Transverse colon (tissue), 4 donors: ENCODE data around the gene OR2F2. TPM values are rescaled to one million over a fixed set of nuclear protein-coding genes. Genes with fewer than 3 reads are reported as not detected.

Experiments used
- DNase-seq: peaks from one replicate; pipeline ENCODE4 v3.0.0-alpha.2; 2019
- H3K27ac ChIP-seq, 4 donors: fragments of 200-600 bp; sonication (generic); 2 replicates each; pipeline ENCODE4 v1.5.1; 2016 to 2018; ENCODE audit warnings: inconsistent platforms in 4 of 4
- H3K27me3 ChIP-seq: fragments of 200-600 bp; sonication (generic); 2 replicates; pipeline ENCODE4 v1.5.1; 2017; ENCODE audit warnings: inconsistent platforms
- H3K36me3 ChIP-seq, 4 donors: fragments of 200-600 bp; sonication (generic); 2 replicates each; pipeline ENCODE4 v1.5.1; 2017 to 2019; ENCODE audit warnings: inconsistent platforms in 4 of 4
- H3K4me1 ChIP-seq, 4 donors: fragments of 200-600 bp; sonication (generic); 2 replicates each; pipeline ENCODE4 v1.5.1; 2017 to 2020; ENCODE audit warnings: inconsistent platforms in 4 of 4
- H3K4me3 ChIP-seq, 4 donors: fragments of 200-600 bp; sonication (generic); 1 replicate in 1 of 4; 2 replicates in 3 of 4; pipeline versions ENCODE4 v1.5.1 to v1.6.1; 2017 to 2019; ENCODE audit warnings: inconsistent platforms in 4 of 4
- H3K9me3 ChIP-seq, 2 donors: fragments of 200-600 bp; sonication (generic); 2 replicates each; pipeline ENCODE4 v1.5.1; 2017 to 2019; ENCODE audit warnings: inconsistent platforms in 2 of 2
- CTCF ChIP-seq, 5 experiments: fragments of 200-600 bp in 3 of 5; fragments of 450-650 bp in 2 of 5; sonication (generic) in 3 of 5; IDR thresholded peaks; 1 replicate in 2 of 5; 2 replicates in 3 of 5; pipeline ENCODE4 v1.5.1; 2016 to 2017; ENCODE audit warnings: antibody characterized with exemption in 5 of 5, inconsistent platforms in 3 of 5, mild to moderate bottlenecking in 2 of 5, moderate library complexity in 1 of 5
- EP300 ChIP-seq: sonication (generic); formaldehyde crosslinking; IDR thresholded peaks from one replicate; pipeline ENCODE4 v1.6.1; 2017; ENCODE audit warnings: antibody characterized with exemption, low read depth
- POLR2A ChIP-seq: fragments of 450-650 bp; IDR thresholded peaks from one replicate; pipeline ENCODE4 v1.6.1; 2016; ENCODE audit warnings: antibody characterized with exemption, mild to moderate bottlenecking, moderate library complexity
- POLR2AphosphoS5 ChIP-seq, 3 donors: sonication (generic); formaldehyde crosslinking; IDR thresholded peaks; one replicate each; pipeline ENCODE4 v1.6.1; 2016; ENCODE audit warnings: antibody characterized with exemption in 3 of 3
- WGBS, 2 donors: methylation state at CpG; one replicate each; pipeline ENCODE4 v1.1.5; 2018; ENCODE audit warnings: low coverage in 1 of 2; 5-methylcytosine and 5-hydroxymethylcytosine counted together
- in situ Hi-C, 4 donors: fragments of 200-750 bp; cut with MboI; loops; one replicate each; pipeline versions ENCODE4 v1.15.0 to v1.15.1; 2017; ENCODE audit warnings: low sequenced_read_pairs in 3 of 4, low pct_ligation_motif_present in 1 of 4, low pct_unique_long_range_greater_than_20kb in 1 of 4
- intact Hi-C: fragments of 100-400 bp; cut with DNase I; formaldehyde crosslinking; loops from one replicate; pipeline ENCODE4 v1.15.1; 2023; ENCODE audit warnings: low total_unique reads
- total RNA-seq, 4 donors: library from RNA; depleted of rRNA; stranded (reverse); fragments of >200 nt; gene quantifications; one replicate each; pipeline ENCODE4 v1.1.0, GENCODE V29; 2016

Gene OR2F2
- total RNA-seq, result not detected

- in situ Hi-C loops, result no loop called here
- intact Hi-C loops, result no loop called here
- DNase-seq, result no peak
Measured at GRCh38 chr7:143934526-143935325, at the start of gene OR2F2. TSS of gene OR2F2 (plus strand) at chr7:143935233. CDS start at chr7:143935233, 0 bp downstream.

GRCh38 chr7:143885951-143886350, 49.1 kb upstream of the OR2F2 start:
- intact Hi-C loops, result no loop called here
- no peaks in the 10 kb centered on the region for H3K27me3 ChIP-seq
- H3K27ac ChIP-seq, result no peak overlapping the region
- H3K9me3 ChIP-seq, result no peaks in the 10 kb centered on the region
- TF ChIP-seq CTCF (IDR thresholded peaks at IDR 0.05) (no peak), POLR2AphosphoS5 (IDR thresholded peaks at IDR 0.05) (no peak), EP300 (no peak), POLR2A (no peak)
- no peak for DNase-seq
- no peak overlapping the region for H3K4me3 ChIP-seq
- H3K36me3 ChIP-seq, result no peaks in the 10 kb centered on the region
- in situ Hi-C loops, result no loop called here
- WGBS, 2 donors, result 77 to 84% methylated on average over 2 to 3 of the region's 3 CpGs
- H3K4me1 ChIP-seq, result peaks cover 0 to 12% (median 5%) of the 10 kb centered on the region in 4 donors

More at GRCh38 chr7:143934526-143935325, at the start of gene OR2F2:
- Histone ChIP-seq H3K4me3 (no peak within 1 kb of the TSS), H3K9me3 (peaks cover 0 to 4% of the 10 kb centered on the region in 2 donors), H3K36me3 (no peaks in the 10 kb centered on the region), H3K27me3 (no peaks in the 10 kb centered on the region), H3K27ac (no peak within 1 kb of the TSS), H3K4me1 (no peaks in the 10 kb centered on the region)
- TF ChIP-seq POLR2AphosphoS5 (IDR thresholded peaks at IDR 0.05) (no peak), EP300 (no peak), CTCF (IDR thresholded peaks at IDR 0.05) (no peak), POLR2A (no peak)
- WGBS, 2 donors, result 54 to 71% methylated on average over 2 to 3 of the region's 3 CpGs

- WGBS, 2 donors, result 83 to 93% methylated on average over 3 to 6 of the region's 6 CpGs
- no peak overlapping the region for H3K4me3 ChIP-seq
- in situ Hi-C loops, result no loop called here
- no peaks in the 10 kb centered on the region for H3K9me3 ChIP-seq
- H3K36me3 ChIP-seq, result no peaks in the 10 kb centered on the region
- DNase-seq, result no peak
- H3K4me1 ChIP-seq, result peaks cover 0 to 13% (median 5%) of the 10 kb centered on the region in 4 donors
- H3K27ac ChIP-seq, result no peak overlapping the region
- no peaks in the 10 kb centered on the region for H3K27me3 ChIP-seq
- TF ChIP-seq POLR2AphosphoS5 (IDR thresholded peaks at IDR 0.05) (no peak), CTCF (IDR thresholded peaks at IDR 0.05) (no peak), EP300 (no peak), POLR2A (no peak)
- intact Hi-C loops, result no loop called here
Measured at GRCh38 chr7:143886826-143887477, 48.1 kb upstream of the OR2F2 start.

GRCh38 chr7:143889068-143889467, 46.0 kb upstream of the OR2F2 start:
- WGBS, 2 donors, result 89 to 100% methylated on average over 2 of the region's 2 CpGs
- Histone ChIP-seq H3K9me3 (no peaks in the 10 kb centered on the region), H3K27me3 (no peaks in the 10 kb centered on the region), H3K4me1 (peaks cover 0 to 10% (median 0%) of the 10 kb centered on the region in 4 donors), H3K4me3 (no peak overlapping the region), H3K36me3 (peaks cover 0 to 4% (median 0%) of the 10 kb centered on the region in 4 donors), H3K27ac (no peak overlapping the region)
- no peak for DNase-seq
- no peak for TF ChIP-seq CTCF (IDR thresholded peaks at IDR 0.05)
- in situ Hi-C loops (no loop called here), intact Hi-C loops (no loop called here)
